EL (cell line): ENCODE data around the gene DNAJC8.

Experiments
- DNase-seq: peaks from one replicate; pipeline ENCODE4 v3.0.0-alpha.2; 2016

DNAJC8 gene

DNA sequence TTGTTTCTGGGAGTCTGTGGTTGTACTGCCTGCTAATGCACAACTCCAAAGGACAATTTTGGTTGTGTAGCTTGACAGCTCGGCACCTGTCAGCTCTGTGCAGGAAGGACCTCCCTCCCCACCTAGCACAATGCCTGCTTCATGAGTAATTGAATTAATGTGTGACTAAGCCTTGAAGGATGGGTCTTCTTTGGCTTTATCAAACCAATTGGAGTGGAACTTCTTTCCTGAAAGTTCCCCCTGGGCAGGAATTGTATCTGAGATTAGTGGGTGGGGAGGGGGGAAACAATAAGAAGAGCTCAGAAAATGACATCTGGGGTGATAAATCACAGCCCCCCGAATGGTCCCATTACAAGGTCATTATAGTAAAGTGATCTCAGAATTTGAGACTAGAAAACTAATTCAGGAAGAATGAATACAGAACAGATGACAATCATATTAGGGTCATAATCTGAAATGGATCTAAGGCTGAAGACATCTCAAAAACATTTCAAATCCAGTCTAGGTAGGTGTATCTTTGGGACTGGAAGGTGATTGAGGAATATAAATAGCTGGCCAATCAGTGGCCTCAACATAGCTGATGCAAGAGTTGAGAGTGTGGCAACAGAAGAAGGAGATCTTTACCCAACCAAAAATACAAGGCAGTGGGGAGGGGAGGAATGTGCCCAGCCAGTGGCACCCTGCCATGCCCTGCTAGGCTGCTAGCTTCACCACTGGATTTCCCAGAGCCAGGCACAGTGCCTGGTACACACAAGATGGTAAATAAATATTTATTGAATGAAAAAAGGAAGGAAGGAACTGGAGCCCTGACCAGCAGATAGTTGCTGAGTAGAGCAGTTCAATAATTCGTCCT, 16.4 kb upstream of the DNAJC8 start:
- DNase-seq = peak; percentile 78

- DNase-seq = peak; percentile 84
Measured at GRCh38 chr1:28248273-28249012, 15.6 kb upstream of the DNAJC8 start.

GRCh38 chr1:28247612-28248272, 14.9 kb upstream of the DNAJC8 start:
- no peak for DNase-seq

GRCh38 chr1:28246427-28246832, 13.6 kb upstream of the DNAJC8 start:
- no peak for DNase-seq

GRCh38 chr1:28244549-28245251, 11.9 kb upstream of the DNAJC8 start:
- no peak for DNase-seq

GRCh38 chr1:28243685-28244311, 11.0 kb upstream of the DNAJC8 start:
- DNase-seq = no peak

GRCh38 chr1:28241638-28242241, 8.9 kb upstream of the DNAJC8 start:
- no peak for DNase-seq

GRCh38 chr1:28240024-28240423, 7.2 kb upstream of the DNAJC8 start:
- DNase-seq = no peak

DNA sequence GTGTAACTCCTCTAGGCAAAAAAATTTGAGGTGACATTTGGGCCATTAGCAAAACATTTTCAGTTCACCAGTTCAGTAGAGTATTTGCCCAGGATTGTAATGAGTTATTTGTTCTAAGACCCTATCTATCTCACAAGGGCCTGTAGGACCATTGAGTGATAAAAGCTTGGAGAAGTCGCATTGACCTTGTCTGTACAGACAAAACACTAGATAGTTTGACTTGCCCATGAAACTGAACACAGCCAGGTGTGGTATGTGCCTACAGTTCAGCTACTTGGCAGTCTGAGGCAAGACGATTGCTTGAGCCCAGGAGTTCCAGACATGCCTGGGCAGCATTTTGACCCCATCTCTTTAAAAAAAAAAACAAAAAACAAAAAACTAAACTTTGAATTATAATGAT, 6.2 kb upstream of the DNAJC8 start:
- no peak for DNase-seq

- no peak for DNase-seq
Measured at GRCh38 chr1:28236656-28237322, 4.0 kb upstream of the DNAJC8 start.

DNA sequence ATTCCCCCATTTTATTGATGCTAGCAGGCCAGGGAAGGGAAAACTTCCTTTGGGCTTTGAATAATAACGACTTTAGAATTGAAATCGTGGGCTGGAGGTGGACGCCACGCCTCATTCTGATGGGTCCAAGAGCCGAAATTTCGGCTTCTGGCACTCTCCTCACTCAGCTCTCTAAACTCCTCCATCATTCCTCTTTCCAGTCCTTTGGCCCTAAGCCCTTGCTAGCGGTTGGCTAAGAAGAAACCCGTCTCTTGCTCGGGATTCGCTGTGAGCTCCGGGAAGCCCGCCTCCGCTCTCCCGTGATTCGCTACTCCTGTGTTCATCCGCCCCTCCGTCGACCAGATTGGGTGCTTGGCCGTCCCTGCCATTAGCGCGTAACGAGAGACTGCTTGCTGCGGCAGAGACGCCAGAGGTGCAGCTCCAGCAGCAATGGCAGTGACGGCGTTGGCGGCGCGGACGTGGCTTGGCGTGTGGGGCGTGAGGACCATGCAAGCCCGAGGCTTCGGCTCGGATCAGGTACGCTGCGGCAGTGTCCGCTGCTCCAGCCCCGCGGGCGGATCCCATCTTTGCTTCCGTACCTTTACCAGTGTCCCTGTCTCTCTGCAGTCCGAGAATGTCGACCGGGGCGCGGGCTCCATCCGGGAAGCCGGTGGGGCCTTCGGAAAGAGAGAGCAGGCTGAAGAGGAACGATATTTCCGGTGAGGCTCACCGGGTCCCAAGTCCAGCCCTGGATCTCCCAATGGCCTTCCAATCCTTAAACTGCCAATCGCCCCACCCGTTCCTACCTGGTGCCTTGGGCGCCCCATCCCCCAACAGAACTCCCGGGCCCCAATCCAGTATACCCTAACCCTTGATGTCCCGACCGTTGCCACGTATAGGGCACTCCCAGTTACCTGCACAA, 3.2 kb upstream of the DNAJC8 start, which contains the start of gene ATP5IF1:
Gene ATP5IF1 (plus strand): TSS at position 370 of the 901 bp plus-strand sequence. CDS start 60 bp downstream, at position 430.
- DNase-seq = peak; percentile 98

- no peak for DNase-seq
Measured at GRCh38 chr1:28233264-28233606, 406 bp upstream of the DNAJC8 start.

- DNase-seq = peak; percentile 27
Measured at GRCh38 chr1:28229996-28230395, 2.8 kb downstream of the DNAJC8 start.

DNA sequence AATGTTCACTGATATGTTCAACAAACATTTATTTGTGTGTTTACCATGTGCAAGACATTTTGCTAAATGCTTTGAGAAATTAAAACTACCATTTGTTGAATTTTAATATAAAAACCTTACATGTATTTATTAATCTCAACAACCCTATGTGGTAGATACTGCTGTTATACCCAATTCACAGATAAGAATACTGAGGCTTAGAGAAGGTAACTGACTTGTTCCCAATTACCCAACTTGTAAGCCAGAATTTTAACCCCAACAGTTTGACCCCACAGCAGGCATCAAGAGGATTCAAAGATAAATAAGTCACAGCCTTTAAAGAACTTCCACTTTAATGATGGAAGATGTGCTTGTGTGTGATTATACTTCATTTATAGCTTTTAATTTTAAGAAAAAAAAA, 3.7 kb downstream of the DNAJC8 start:
- no peak for DNase-seq

GRCh38 chr1:28213315-28213714, 19.5 kb downstream of the DNAJC8 start:
- no peak for DNase-seq

DNA sequence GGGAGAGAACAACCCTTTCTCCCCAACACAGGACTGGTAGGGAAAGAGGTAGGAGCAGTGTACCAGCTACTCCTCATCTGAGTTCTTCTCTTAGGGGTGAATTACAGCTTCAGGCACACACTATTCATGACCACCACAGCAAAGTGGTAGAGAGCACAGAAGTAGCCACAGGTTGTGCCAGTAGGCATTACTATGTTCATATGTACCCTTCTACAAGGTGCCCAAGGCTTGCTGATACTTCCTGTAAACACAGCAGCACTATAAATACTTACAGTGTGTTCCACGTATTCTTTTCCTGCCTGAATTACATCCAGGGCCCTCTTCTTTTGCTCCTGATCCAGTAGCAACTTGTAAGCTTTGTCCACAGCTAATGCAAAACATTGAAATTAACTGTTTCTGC, 23.1 kb downstream of the DNAJC8 start:
- DNase-seq = no peak

DNA sequence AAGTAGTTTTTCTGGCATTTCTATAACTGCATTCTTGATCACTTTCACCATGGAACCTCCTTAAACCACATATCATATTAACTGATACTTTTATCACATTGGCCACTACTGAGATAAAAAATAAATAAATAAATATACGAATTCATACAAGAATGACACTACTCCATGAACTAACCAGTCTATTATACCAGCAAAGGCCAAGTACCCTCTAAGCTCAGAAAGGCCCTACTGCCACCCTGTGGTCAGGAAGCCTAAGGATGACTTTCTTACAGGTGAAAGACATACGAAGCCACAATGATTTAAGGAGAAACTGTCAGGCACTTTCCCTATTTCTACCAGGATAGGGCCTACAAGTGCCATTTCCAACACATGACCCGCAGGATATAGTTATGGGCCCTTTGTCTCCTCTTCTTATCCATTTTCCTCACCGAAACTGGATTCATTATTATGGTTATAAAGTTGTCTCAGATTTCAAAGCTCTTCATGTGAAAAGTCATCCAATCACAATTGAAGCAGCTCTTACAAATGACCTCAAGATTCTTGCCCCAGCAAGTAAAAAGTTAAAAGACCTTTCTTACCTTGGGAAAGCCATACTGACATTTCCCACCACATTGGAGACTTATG, 23.9 kb downstream of the DNAJC8 start:
- peak; percentile 62 for DNase-seq

GRCh38 chr1:28205243-28205642, 27.6 kb downstream of the DNAJC8 start:
- no peak for DNase-seq

DNA sequence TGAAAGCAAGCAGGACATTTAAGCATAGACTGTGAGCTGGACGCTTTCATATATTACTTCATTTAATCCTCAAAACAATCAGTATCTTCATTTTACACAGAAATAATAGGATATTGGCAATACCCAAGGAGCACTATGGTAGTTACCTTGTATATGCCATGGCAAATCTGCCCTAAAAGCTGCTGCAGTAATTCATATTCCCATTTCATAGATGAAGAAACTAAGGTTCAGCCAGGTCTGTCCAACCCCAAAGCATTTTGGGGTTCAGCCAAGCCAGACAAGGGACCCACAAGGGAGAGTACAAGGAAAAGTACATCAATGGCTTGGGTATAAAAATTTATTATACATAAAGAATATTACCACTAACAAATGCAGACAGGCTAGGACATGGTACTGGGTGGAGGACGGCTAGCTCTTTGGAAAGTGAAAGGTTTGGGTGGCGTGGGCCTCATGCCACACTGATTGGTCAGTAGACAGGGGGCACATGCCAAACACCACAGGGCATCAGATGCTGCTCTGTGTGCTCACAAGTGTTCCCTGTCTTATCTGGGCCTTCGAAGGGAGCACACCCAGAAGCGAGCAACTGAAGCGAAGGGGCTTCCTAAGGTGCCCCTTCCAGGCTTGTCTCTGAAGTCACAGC, 32.5 kb downstream of the DNAJC8 start:
- DNase-seq = no peak
